RWPE1 (cell line): Measurements from ENCODE around the gene RALA.

Experiments used
- CTCF ChIA-PET: fragments of 350-600 bp; sonication (Branson Sonifier 250); formaldehyde crosslinking; extraction: SDS; loops from one replicate; lab custom pipeline; 2021; lab: Yijun Ruan, JAX
- POLR2A ChIA-PET: fragments of 400-600 bp; formaldehyde crosslinking; extraction: SDS; loops from one replicate; lab custom pipeline; 2020; ENCODE audit warnings: antibody characterized with exemption; ENCODE audit not compliant: low non-redundant PET; lab: Yijun Ruan, JAX
- DNase-seq: peaks from one replicate; pipeline ENCODE4 v3.0.0; 2012; ENCODE audit warnings: low spot score
- H3K27ac ChIP-seq: fragments of 450-650 bp; 2 replicates; pipeline ENCODE4 v1.5.1; 2017
- CTCF ChIP-seq: fragments of 450-650 bp; conservative IDR thresholded peaks from 2 replicates; pipeline ENCODE4 v1.5.1; 2017; ENCODE audit warnings: low read depth, mild to moderate bottlenecking

Gene RALA

GRCh38 chr7:39733881-39734632 lies 110.7 kb downstream of the RALA start:
- TF ChIP-seq CTCF = no peak
- peak; percentile 61 for DNase-seq
- CTCF ChIA-PET = no interaction called here
- H3K27ac ChIP-seq = peak overlapping the region; percentile 70
- POLR2A ChIA-PET = no interaction called here

GRCh38 chr7:39734633-39735004 lies 111.2 kb downstream of the RALA start:
- ChIA-PET CTCF (no interaction called here), POLR2A (no interaction called here)
- H3K27ac ChIP-seq = no peak overlapping the region
- TF ChIP-seq CTCF = no peak
- DNase-seq = no peak

DNA sequence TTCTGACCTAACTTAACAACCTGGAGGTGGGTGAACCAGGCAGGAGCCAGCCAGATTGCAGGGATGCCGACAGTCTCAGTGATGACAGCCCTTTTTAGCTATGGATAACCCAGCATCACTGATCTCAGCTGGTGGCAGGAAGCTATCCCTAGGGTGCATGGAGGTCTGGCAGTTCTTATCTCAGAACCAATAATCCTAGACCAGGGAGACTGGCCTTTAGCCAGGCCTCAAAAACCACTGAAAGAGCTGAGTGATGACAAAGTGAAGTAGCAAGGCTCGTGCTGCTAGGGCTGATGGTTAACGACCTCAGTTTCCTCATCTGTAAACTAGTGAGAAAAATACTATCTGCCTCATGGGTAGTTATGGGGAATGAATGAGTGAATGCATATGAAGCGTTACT lies 112.5 kb downstream of the RALA start:
- DNase-seq = no peak
- CTCF ChIA-PET = no interaction called here
- no peak overlapping the region for H3K27ac ChIP-seq
- POLR2A ChIA-PET = no interaction called here
- TF ChIP-seq CTCF = no peak

GRCh38 chr7:39741942-39742623 lies 118.7 kb downstream of the RALA start:
- DNase-seq = peak; percentile 66
- H3K27ac ChIP-seq = no peak overlapping the region
- ChIA-PET POLR2A (no interaction called here), CTCF (interaction anchor here (0.6 to 1.0 kb wide), 4 partner anchors 19 to 392 kb away, joined by 3 to 4 read pairs (median 4); partner anchors contain the start of gene MPLKIP)
- 0 out of 2 replicates have a peak, but pooled peaks have one; percentile 12 for TF ChIP-seq CTCF

DNA sequence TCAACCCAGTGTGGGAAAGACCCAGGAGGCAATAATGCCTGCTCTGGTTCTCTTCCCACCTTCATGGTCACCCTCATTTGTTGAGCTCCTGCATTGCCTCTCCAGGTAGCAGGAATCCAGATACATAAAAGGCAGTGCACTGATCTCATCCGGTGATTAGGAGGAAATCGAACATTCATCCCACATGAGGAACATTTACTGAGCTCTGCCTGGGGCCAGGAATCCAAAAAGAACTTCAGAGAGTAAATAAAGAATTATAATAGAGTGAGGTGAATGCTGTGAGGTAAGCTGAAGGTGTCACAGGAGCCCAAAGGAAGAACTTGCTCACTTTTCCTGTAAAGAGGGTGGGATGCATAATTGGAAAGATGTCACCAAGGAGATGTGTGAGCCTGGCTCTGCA lies 121.2 kb downstream of the RALA start:
- no peak for DNase-seq
- ChIA-PET POLR2A (interaction anchor here (0.6 kb wide), 1 partner anchor 169 kb away, joined by 4 read pairs; no protein-coding TSS in a partner anchor), CTCF (interaction anchor here (0.6 to 1.4 kb wide), 4 partner anchors 34 to 389 kb away, joined by 4 to 7 read pairs (median 6); partner anchors contain the start of gene RALA)
- TF ChIP-seq CTCF = no peak
- no peak overlapping the region for H3K27ac ChIP-seq

GRCh38 chr7:39745320-39745719 lies 121.9 kb downstream of the RALA start:
- no peak for TF ChIP-seq CTCF
- no peak overlapping the region for H3K27ac ChIP-seq
- CTCF ChIA-PET = interaction anchor here (0.6 to 3.0 kb wide), 7 partner anchors 34 to 388 kb away, joined by 3 to 40 read pairs (median 4); partner anchors contain the start of gene RALA
- no peak for DNase-seq
- POLR2A ChIA-PET = interaction anchor here (0.6 kb wide), 1 partner anchor 170 kb away, joined by 4 read pairs; no protein-coding TSS in a partner anchor
